ENCODE measurements around the gene PORCN.
A peak's percentile ranks its signal among the peaks of the same experiment; 100 is the strongest.

PORCN gene

DNA sequence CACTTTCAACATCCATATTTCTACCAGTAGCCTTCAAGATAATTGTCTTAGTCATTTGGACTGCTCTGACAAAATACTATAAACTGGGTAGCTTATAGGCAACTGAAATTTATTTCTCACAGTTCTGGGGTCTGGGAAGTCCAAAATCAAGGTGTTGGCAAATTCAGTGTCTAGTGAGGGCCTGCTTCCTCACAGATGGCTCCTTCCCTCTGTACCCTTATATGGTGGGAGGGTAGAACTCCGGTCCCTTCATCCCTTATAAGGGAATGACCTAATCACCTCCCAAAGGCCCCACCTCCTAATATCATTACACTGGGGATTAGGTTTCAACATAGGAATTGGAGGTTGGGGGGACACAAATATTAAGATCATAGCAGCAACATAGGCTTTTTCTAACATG lies 23.4 kb downstream of the PORCN start:
- intact Hi-C loops (cut with DNase I; ENCODE audit: low total_unique reads) = no loop called here
- H3K27me3 ChIP-seq = no peaks in the 10 kb centered on the region
- no peak overlapping the region for H3K4me3 ChIP-seq
- H3K9me3 ChIP-seq = no peaks in the 10 kb centered on the region
- H3K36me3 ChIP-seq = peaks cover 0 to 13% (median 0%) of the 10 kb centered on the region in 3 donors
- H3K4me1 ChIP-seq = no peaks in the 10 kb centered on the region
- no peak for DNase-seq
- no peak overlapping the region for H3K27ac ChIP-seq
- no peak for TF ChIP-seq CTCF (IDR thresholded peaks at IDR 0.05)

GRCh38 chrX:48533165-48533564 lies 24.4 kb downstream of the PORCN start:
- no peak for DNase-seq
- TF ChIP-seq CTCF (IDR thresholded peaks at IDR 0.05) = no peak
- H3K9me3 ChIP-seq = no peaks in the 10 kb centered on the region
- H3K27ac ChIP-seq = no peak overlapping the region
- intact Hi-C loops (cut with DNase I; ENCODE audit: low total_unique reads) = no loop called here
- peaks cover 0 to 8% (median 0%) of the 10 kb centered on the region in 3 donors for H3K36me3 ChIP-seq
- no peaks in the 10 kb centered on the region for H3K27me3 ChIP-seq
- H3K4me3 ChIP-seq = no peak overlapping the region
- no peaks in the 10 kb centered on the region for H3K4me1 ChIP-seq

DNA sequence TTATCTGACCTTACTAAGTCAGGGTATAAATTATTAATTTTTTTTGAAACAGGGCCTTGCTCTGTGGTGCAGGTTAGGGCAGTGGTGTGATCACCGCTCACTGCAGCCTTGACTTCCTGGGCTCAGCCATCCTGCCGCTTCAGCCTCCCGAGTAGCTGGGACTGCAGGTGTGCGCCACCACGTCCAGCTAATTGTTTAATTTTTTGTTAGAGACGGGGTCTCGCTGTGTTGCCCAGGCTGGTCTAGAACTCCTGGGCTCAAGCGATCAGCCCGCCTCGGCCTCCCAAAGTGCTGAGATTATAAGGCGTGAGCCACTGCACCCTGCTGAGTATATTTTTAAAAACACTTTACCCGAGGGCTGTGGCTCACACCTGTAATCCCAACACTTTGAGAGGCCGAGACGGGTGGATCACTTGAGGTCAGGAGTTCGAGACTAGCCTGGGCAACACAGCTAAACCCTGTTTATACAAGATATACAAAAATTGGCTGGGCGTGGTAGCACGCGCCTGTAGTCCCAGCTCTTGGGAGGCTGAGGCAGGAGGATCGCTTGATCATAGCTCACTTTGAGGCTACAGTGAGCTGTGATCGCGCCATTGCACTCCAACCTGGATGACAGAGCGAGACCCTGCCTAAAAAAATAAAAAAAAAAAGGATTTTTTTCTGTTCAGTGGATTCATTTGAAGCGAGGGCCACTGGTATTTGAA lies 30.0 kb downstream of the PORCN start:
- Histone ChIP-seq H3K27me3 (no peaks in the 10 kb centered on the region), H3K27ac (peak overlapping the region; percentile 90 to 91), H3K4me1 (peaks cover 0 to 7% (median 3%) of the 10 kb centered on the region in 4 donors), H3K9me3 (no peaks in the 10 kb centered on the region), H3K36me3 (peaks cover 0 to 8% (median 2%) of the 10 kb centered on the region in 3 donors), H3K4me3 (peak overlapping the region; percentile 76 to 79)
- intact Hi-C loops (cut with DNase I; ENCODE audit: low total_unique reads) = no loop called here
- no peak for TF ChIP-seq CTCF (IDR thresholded peaks at IDR 0.05)
- no peak for DNase-seq

DNA sequence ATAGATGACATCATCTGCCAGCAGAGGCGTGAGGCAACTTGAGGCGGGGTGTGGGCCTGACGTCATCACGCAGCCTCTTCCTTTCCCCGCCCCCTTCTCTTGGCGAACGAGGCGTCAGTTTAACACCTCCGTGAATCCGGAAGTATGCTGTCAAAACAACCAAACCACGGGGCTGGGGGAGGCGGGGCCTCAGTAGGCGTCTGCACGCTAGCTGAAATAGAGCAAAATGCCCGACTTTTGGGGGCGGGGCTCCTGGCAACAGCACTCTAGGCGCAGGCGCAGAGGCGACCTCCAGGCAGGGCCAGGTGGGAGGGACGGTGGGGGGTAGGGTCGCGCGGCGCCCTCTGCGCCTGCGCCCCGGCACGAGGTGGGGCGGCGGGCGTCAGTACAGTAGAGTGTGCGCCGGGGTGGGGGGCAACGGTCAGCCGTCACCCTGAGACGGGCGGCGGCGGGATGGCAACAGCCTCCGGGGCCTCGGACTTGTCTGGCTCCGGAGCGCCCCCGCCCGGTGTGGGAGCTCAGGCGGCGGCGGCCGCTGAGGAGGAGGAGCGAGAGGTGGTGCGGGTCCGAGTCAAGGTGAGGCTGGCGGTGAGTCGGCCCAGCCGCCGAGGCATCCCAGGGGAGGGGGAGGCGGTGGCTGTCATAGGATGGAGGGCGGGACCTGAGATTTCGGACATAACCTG lies 30.7 kb downstream of the PORCN start, which contains the start of gene TBC1D25:
Gene TBC1D25, plus strand, starts transcription at position 370 of the 683 bp plus-strand sequence. Its CDS starts 84 bp downstream, at position 454.
- Histone ChIP-seq H3K27ac (peak within 1 kb of the TSS; percentile 90 to 91), H3K4me1 (peaks cover 0 to 7% (median 3%) of the 10 kb centered on the region in 4 donors), H3K36me3 (peaks cover 0 to 8% (median 4%) of the 10 kb centered on the region in 3 donors), H3K27me3 (no peaks in the 10 kb centered on the region), H3K9me3 (no peaks in the 10 kb centered on the region), H3K4me3 (peak within 1 kb of the TSS; percentile 76 to 79)
- peak in 1 of 2 experiments; percentile 25 for TF ChIP-seq CTCF (IDR thresholded peaks at IDR 0.05)
- DNase-seq = peak; percentile 97 to 98
- intact Hi-C loops (cut with DNase I; ENCODE audit: low total_unique reads) = no loop called here

- Histone ChIP-seq H3K9me3 (no peaks in the 10 kb centered on the region), H3K27ac (peak overlapping the region; percentile 90 to 91), H3K4me3 (peak overlapping the region; percentile 76 to 79), H3K27me3 (no peaks in the 10 kb centered on the region), H3K36me3 (peaks cover 0 to 13% (median 9%) of the 10 kb centered on the region in 3 donors), H3K4me1 (peaks cover 0 to 7% (median 3%) of the 10 kb centered on the region in 4 donors)
- TF ChIP-seq CTCF (IDR thresholded peaks at IDR 0.05) = no peak
- DNase-seq = no peak
- intact Hi-C loops (cut with DNase I; ENCODE audit: low total_unique reads) = no loop called here
These were observed 31.2 kb downstream of the PORCN start for GRCh38 chrX:48540028-48540375.

All from tibial artery (tissue), 4 donors.